Left lung (tissue), 10 donors: ENCODE data around the gene NDUFAF2. TPM values are rescaled to one million over a fixed set of nuclear protein-coding genes. Genes with fewer than 3 reads are reported as not detected.

Experiments
- ATAC-seq: fragments of 200-7000 bp; cut with Tn5 transposase; one replicate; pipeline ENCODE4 v1.9.1; 2020; ENCODE audit warnings: moderate library complexity
- DNase-seq, 4 donors: peaks; one replicate each; pipeline ENCODE4 v3.0.0-alpha.2; 2013 to 2020
- H3K27ac ChIP-seq, 2 donors: fragments of 200-600 bp; sonication (generic) in 1 of 2; one replicate each; pipeline versions ENCODE4 v1.5.0 to v1.8.0; 2020 to 2021
- H3K27me3 ChIP-seq, 2 donors: fragments of 200-600 bp; sonication (generic) in 1 of 2; one replicate each; pipeline versions ENCODE4 v1.5.0 to v1.8.0; 2020 to 2021
- H3K36me3 ChIP-seq, 2 donors: fragments of 200-600 bp; sonication (generic) in 1 of 2; one replicate each; pipeline versions ENCODE4 v1.5.0 to v1.8.0; 2020 to 2021
- H3K4me1 ChIP-seq, 2 donors: fragments of 200-600 bp; one replicate each; pipeline ENCODE4 v1.8.0; 2021
- H3K4me3 ChIP-seq, 2 donors: fragments of 200-600 bp; sonication (generic) in 1 of 2; one replicate each; pipeline versions ENCODE4 v1.5.0 to v1.8.0; 2020 to 2021; ENCODE audit warnings: mild to moderate bottlenecking in 1 of 2
- H3K9me3 ChIP-seq, 2 donors: fragments of 200-600 bp; sonication (generic) in 1 of 2; one replicate each; pipeline versions ENCODE4 v1.5.0 to v1.8.0; 2020 to 2021
- intact Hi-C, 2 donors: fragments of 100-400 bp; cut with DNase I; formaldehyde crosslinking; loops; one replicate each; pipeline versions ENCODE4 v1.11.2 to v1.14.2; 2022
- polyA plus RNA-seq, 6 donors: library from polyadenylated mRNA; unstranded; fragments of 120-200 nt; gene quantifications; one replicate each; pipeline ENCODE4 v1.2.1, GENCODE V29; 2013; ENCODE audit not compliant: insufficient read length in 6 of 6
- total RNA-seq, 2 donors: library from RNA; stranded (reverse); fragmentation: NEBNext Ultra II Directional; extraction: Animal tissue kit (Norgen Biotek cat#: 25700); gene quantifications; one replicate each; pipeline ENCODE4 v1.2.1, GENCODE V29; 2021
- TF ChIP-seq, protein P1 (sequence below), 2 donors: fragments of 200-600 bp; sonication (generic) in 1 of 2; IDR thresholded peaks; one replicate each; pipeline versions ENCODE4 v1.5.0 to v1.8.0; 2021; ENCODE audit warnings: antibody characterized with exemption in 2 of 2
- donor health status: DM: no; HTN: yes; CAD: no.
- donor health status: DM: no; HTN: no; CAD: no.

NDUFAF2 gene
- total and polyA plus RNA-seq, 8 donors = 18.4 to 32.7 (median 28.6) TPM

DNA sequence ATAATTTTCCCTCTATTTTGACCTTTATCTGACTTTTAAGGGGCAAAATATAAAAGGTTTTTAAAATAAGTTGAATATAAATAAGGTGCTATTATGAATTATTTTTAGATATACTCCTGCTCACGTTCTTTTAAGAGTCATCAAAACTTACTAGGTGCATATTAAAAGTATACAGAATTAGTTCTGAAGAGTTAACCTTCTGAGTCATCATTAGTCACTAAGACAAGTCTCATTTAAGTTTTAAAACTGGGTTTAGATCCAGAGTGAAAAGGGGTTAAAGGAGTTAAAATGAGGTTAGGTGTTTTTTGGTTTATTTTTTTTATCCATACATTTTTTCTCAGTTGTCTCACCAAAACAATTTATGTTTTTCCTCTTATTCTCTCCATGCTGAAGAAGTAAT, 175.5 kb downstream of the NDUFAF2 start:
- Histone ChIP-seq H3K4me3 (no peak overlapping the region), H3K4me1 (no peaks in the 10 kb centered on the region), H3K27me3 (no peaks in the 10 kb centered on the region), H3K27ac (no peak overlapping the region), H3K36me3 (no peaks in the 10 kb centered on the region), H3K9me3 (no peaks in the 10 kb centered on the region)
- no peak for ATAC-seq
- intact Hi-C loops = no loop called here
- no peak for DNase-seq
- TF ChIP-seq, protein P1, sequence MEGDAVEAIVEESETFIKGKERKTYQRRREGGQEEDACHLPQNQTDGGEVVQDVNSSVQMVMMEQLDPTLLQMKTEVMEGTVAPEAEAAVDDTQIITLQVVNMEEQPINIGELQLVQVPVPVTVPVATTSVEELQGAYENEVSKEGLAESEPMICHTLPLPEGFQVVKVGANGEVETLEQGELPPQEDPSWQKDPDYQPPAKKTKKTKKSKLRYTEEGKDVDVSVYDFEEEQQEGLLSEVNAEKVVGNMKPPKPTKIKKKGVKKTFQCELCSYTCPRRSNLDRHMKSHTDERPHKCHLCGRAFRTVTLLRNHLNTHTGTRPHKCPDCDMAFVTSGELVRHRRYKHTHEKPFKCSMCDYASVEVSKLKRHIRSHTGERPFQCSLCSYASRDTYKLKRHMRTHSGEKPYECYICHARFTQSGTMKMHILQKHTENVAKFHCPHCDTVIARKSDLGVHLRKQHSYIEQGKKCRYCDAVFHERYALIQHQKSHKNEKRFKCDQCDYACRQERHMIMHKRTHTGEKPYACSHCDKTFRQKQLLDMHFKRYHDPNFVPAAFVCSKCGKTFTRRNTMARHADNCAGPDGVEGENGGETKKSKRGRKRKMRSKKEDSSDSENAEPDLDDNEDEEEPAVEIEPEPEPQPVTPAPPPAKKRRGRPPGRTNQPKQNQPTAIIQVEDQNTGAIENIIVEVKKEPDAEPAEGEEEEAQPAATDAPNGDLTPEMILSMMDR (IDR thresholded peaks at IDR 0.05) = no peak

DNA sequence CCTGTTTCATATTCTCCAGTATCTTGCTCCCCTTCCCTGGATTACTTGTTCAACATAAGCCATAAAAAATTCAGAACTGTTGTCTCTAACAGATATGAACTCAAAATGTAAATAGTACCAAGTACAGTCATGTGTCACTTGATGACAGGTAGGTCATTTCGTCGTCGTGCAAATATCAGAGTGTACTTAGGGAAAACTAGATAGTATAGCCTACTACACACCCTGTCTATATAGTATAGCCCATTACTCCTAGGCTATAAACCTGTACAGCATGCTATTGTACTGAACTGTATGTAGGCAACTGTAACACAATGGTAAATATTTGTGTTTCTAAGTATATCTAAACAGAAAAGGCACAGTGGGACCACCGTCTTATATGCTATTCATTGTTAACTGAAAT, 178.1 kb downstream of the NDUFAF2 start:
- ATAC-seq (no peak), DNase-seq (no peak)
- TF ChIP-seq, protein P1 (IDR thresholded peaks at IDR 0.05) = no peak
- H3K4me3 ChIP-seq = no peak overlapping the region
- H3K4me1 ChIP-seq = no peaks in the 10 kb centered on the region
- no peak overlapping the region for H3K27ac ChIP-seq
- H3K36me3 ChIP-seq = no peaks in the 10 kb centered on the region
- intact Hi-C loops = no loop called here
- H3K9me3 ChIP-seq = no peaks in the 10 kb centered on the region
- H3K27me3 ChIP-seq = no peaks in the 10 kb centered on the region

DNA sequence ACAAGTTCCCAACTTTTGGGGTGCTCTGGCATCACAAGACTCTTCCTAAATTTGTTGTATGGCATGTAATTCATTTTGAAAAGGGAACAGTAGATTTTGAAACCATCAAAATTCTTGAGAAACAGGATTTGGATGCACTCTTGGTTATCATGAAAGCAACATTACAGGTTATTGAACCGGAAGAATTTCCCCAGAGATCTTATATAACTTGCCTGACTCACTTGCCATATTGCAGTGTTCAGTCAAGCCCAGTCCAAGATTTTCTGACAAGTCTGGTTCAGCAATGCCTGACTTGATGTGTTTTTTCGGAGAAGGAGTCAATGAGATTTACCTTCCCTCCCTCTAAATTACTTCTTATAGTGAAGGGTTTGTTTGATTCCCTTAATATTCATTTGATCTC, 185.3 kb downstream of the NDUFAF2 start:
- no peaks in the 10 kb centered on the region for H3K4me1 ChIP-seq
- ATAC-seq (no peak), DNase-seq (no peak)
- TF ChIP-seq, protein P1 (IDR thresholded peaks at IDR 0.05) = no peak
- H3K36me3 ChIP-seq = no peaks in the 10 kb centered on the region
- H3K27me3 ChIP-seq = no peaks in the 10 kb centered on the region
- H3K9me3 ChIP-seq = no peaks in the 10 kb centered on the region
- intact Hi-C loops = no loop called here
- no peak overlapping the region for H3K4me3 ChIP-seq
- no peak overlapping the region for H3K27ac ChIP-seq

DNA sequence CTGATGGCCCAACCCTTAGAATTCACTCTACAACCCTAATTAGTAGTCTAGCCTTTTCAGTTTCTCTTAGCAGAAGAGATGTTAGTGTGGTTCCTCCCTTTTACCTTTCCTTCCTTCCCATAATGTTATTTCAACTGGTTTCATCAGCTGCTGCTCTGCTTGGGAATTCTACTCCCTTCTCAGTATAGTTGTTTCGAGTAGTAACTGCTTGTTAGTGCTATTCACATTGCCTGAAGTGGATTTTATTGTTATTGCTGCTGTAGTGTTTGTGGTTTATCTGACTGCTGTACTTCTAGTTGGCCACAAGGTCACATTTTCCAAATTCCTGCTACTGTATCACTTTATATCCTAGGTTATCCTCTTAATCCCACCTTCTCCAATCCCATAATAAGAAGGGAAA, 187.6 kb downstream of the NDUFAF2 start:
- H3K27ac ChIP-seq = no peak overlapping the region
- intact Hi-C loops = no loop called here
- ATAC-seq (no peak), DNase-seq (no peak)
- no peaks in the 10 kb centered on the region for H3K36me3 ChIP-seq
- TF ChIP-seq, protein P1 (IDR thresholded peaks at IDR 0.05) = no peak
- H3K27me3 ChIP-seq = no peaks in the 10 kb centered on the region
- H3K9me3 ChIP-seq = no peaks in the 10 kb centered on the region
- H3K4me1 ChIP-seq = no peaks in the 10 kb centered on the region
- H3K4me3 ChIP-seq = no peak overlapping the region

DNA sequence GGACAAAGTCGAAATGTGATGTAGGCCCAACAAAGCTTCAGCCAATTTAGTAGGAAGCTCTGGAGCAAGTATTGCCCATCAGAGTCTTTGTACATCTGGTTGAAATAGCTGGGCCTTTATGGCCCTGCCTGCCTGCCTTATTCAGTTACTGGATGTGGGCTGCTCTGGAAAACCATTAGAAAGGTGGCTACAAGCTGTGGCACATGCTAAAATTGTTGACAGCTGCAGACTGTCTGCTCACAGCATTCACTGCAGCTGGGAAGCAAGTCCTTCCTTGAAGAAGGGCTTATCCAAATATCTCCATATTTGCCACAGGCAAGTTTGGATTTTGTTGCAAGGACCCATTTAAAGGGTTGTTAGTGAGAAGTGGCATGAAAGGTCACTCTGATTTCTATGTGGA, 192.8 kb downstream of the NDUFAF2 start:
- Histone ChIP-seq H3K27me3 (no peaks in the 10 kb centered on the region), H3K27ac (no peak overlapping the region), H3K4me3 (no peak overlapping the region), H3K36me3 (no peaks in the 10 kb centered on the region), H3K9me3 (no peaks in the 10 kb centered on the region), H3K4me1 (no peaks in the 10 kb centered on the region)
- intact Hi-C loops = no loop called here
- DNase-seq (no peak), ATAC-seq (no peak)
- TF ChIP-seq, protein P1 (IDR thresholded peaks at IDR 0.05) = no peak
